Transverse colon (tissue), 4 donors: ENCODE measurements around the gene TMEM175. TPM values are rescaled to one million over a fixed set of nuclear protein-coding genes. Genes with fewer than 3 reads are reported as not detected.
A peak's percentile ranks its signal among the peaks of the same experiment; 100 is the strongest.

Experiments used
- DNase-seq: peaks from one replicate; pipeline ENCODE4 v3.0.0-alpha.2; 2019
- H3K27ac ChIP-seq, 4 donors: fragments of 200-600 bp; sonication (generic); 2 replicates each; pipeline ENCODE4 v1.5.1; 2016 to 2018; ENCODE audit warnings: inconsistent platforms in 4 of 4
- H3K27me3 ChIP-seq: fragments of 200-600 bp; sonication (generic); 2 replicates; pipeline ENCODE4 v1.5.1; 2017; ENCODE audit warnings: inconsistent platforms
- H3K36me3 ChIP-seq, 4 donors: fragments of 200-600 bp; sonication (generic); 2 replicates each; pipeline ENCODE4 v1.5.1; 2017 to 2019; ENCODE audit warnings: inconsistent platforms in 4 of 4
- H3K4me1 ChIP-seq, 4 donors: fragments of 200-600 bp; sonication (generic); 2 replicates each; pipeline ENCODE4 v1.5.1; 2017 to 2020; ENCODE audit warnings: inconsistent platforms in 4 of 4
- H3K4me3 ChIP-seq, 4 donors: fragments of 200-600 bp; sonication (generic); 1 replicate in 1 of 4; 2 replicates in 3 of 4; pipeline versions ENCODE4 v1.5.1 to v1.6.1; 2017 to 2019; ENCODE audit warnings: inconsistent platforms in 4 of 4
- H3K9me3 ChIP-seq, 2 donors: fragments of 200-600 bp; sonication (generic); 2 replicates each; pipeline ENCODE4 v1.5.1; 2017 to 2019; ENCODE audit warnings: inconsistent platforms in 2 of 2
- EP300 ChIP-seq: sonication (generic); formaldehyde crosslinking; IDR thresholded peaks from one replicate; pipeline ENCODE4 v1.6.1; 2017; ENCODE audit warnings: antibody characterized with exemption, low read depth
- POLR2A ChIP-seq: fragments of 450-650 bp; IDR thresholded peaks from one replicate; pipeline ENCODE4 v1.6.1; 2016; ENCODE audit warnings: antibody characterized with exemption, mild to moderate bottlenecking, moderate library complexity
- POLR2AphosphoS5 ChIP-seq, 3 donors: sonication (generic); formaldehyde crosslinking; IDR thresholded peaks; one replicate each; pipeline ENCODE4 v1.6.1; 2016; ENCODE audit warnings: antibody characterized with exemption in 3 of 3
- WGBS, 2 donors: methylation state at CpG; one replicate each; pipeline ENCODE4 v1.1.5; 2018; ENCODE audit warnings: low coverage in 1 of 2; 5-methylcytosine and 5-hydroxymethylcytosine counted together
- in situ Hi-C, 4 donors: fragments of 200-750 bp; cut with MboI; loops; one replicate each; pipeline versions ENCODE4 v1.15.0 to v1.15.1; 2017; ENCODE audit warnings: low sequenced_read_pairs in 3 of 4, low pct_ligation_motif_present in 1 of 4, low pct_unique_long_range_greater_than_20kb in 1 of 4
- intact Hi-C: fragments of 100-400 bp; cut with DNase I; formaldehyde crosslinking; loops from one replicate; pipeline ENCODE4 v1.15.1; 2023; ENCODE audit warnings: low total_unique reads
- total RNA-seq, 4 donors: library from RNA; depleted of rRNA; stranded (reverse); fragments of >200 nt; gene quantifications; one replicate each; pipeline ENCODE4 v1.1.0, GENCODE V29; 2016
- TF ChIP-seq, protein P1 (sequence below), 5 experiments: fragments of 200-600 bp in 3 of 5; fragments of 450-650 bp in 2 of 5; sonication (generic) in 3 of 5; IDR thresholded peaks; 1 replicate in 2 of 5; 2 replicates in 3 of 5; pipeline ENCODE4 v1.5.1; 2016 to 2017; ENCODE audit warnings: antibody characterized with exemption in 5 of 5, inconsistent platforms in 3 of 5, mild to moderate bottlenecking in 2 of 5, moderate library complexity in 1 of 5

TMEM175 gene
- total RNA-seq, 4 donors from 2014 or later: 44.0 to 116 (median 50.5) TPM

GRCh38 chr4:960636-961350, 28.5 kb downstream of the TMEM175 start:
- no peaks in the 10 kb centered on the region for H3K36me3 ChIP-seq
- intact Hi-C loops: no loop called here
- in situ Hi-C loops: no loop called here
- no peak for TF ChIP-seq POLR2A
- TF ChIP-seq EP300: no peak
- H3K4me3 ChIP-seq: no peak overlapping the region
- peak overlapping the region in 2 of 4 donors; percentile 34 to 83 for H3K27ac ChIP-seq
- no peak for DNase-seq
- H3K4me1 ChIP-seq: peaks cover 0 to 24% (median 8%) of the 10 kb centered on the region in 4 donors
- 83% methylated on average over 26 of the region's 35 CpGs; no CpG with 5 or more reads in 1 of the 2 donors for WGBS, 2 donors
- H3K27me3 ChIP-seq: no peaks in the 10 kb centered on the region
- no peaks in the 10 kb centered on the region for H3K9me3 ChIP-seq

DNA sequence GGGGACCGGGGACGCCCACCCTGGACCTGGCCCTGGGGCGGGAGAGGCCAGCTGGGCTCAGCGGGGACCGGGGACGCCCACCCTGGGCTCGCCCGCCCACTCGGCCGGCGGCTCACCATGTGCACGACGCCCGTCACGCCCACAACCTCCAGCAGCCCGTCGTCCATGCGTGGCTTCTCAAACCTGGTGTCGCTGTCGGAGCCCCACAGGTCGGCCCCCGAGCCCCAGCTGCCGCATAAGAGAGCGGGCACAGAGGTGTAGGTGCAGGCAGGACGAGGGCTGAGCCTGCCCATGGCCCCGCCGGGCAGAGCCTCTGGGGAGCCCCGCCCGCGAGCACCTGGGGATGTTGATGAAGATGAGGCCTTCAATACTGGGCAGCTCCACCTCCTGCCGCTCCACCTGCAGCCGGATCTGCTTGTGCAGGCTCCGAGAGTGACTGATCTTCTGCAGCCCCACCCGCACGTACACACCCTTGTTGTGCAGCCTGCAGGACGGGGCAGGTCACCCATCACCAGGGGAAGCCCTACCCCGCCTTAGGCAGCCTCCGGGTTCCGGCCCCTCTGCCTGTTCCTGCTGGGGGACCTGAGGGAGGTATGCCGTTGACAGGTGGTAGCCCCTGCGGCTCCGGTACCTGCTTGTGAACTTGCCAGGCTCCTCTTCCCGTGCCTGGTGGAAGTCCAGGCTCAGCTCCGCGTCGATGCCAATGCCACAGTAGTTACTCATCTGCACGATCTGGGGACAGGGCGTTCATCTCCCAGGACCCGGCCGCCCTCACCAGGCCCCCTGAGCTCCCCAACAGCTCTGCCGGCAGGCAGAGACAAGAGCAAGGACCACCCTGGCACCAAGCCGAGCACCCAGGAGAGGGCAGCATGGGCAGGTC, 29.3 kb downstream of the TMEM175 start:
- intact Hi-C loops (no loop called here), in situ Hi-C loops (no loop called here)
- Histone ChIP-seq H3K4me1 (peaks cover 0 to 24% (median 8%) of the 10 kb centered on the region in 4 donors), H3K4me3 (peak overlapping the region in 2 of 4 donors; percentile 14 to 37), H3K9me3 (no peaks in the 10 kb centered on the region), H3K36me3 (peaks cover 0 to 5% (median 0%) of the 10 kb centered on the region in 4 donors), H3K27ac (peak overlapping the region; percentile 78 to 83 (median 82)), H3K27me3 (no peaks in the 10 kb centered on the region)
- TF ChIP-seq POLR2A (no peak), POLR2AphosphoS5 (IDR thresholded peaks at IDR 0.05) (peak in 2 of 3 donors; percentile 33 to 36), EP300 (no peak)
- TF ChIP-seq, protein P1, sequence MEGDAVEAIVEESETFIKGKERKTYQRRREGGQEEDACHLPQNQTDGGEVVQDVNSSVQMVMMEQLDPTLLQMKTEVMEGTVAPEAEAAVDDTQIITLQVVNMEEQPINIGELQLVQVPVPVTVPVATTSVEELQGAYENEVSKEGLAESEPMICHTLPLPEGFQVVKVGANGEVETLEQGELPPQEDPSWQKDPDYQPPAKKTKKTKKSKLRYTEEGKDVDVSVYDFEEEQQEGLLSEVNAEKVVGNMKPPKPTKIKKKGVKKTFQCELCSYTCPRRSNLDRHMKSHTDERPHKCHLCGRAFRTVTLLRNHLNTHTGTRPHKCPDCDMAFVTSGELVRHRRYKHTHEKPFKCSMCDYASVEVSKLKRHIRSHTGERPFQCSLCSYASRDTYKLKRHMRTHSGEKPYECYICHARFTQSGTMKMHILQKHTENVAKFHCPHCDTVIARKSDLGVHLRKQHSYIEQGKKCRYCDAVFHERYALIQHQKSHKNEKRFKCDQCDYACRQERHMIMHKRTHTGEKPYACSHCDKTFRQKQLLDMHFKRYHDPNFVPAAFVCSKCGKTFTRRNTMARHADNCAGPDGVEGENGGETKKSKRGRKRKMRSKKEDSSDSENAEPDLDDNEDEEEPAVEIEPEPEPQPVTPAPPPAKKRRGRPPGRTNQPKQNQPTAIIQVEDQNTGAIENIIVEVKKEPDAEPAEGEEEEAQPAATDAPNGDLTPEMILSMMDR (IDR thresholded peaks at IDR 0.05): no peak
- 64% methylated on average over 38 of the region's 52 CpGs; no CpG with 5 or more reads in 1 of the 2 donors for WGBS, 2 donors
- DNase-seq: peak; percentile 78

GRCh38 chr4:962231-963208, 30.3 kb downstream of the TMEM175 start:
- intact Hi-C loops (no loop called here), in situ Hi-C loops (no loop called here)
- 86% methylated on average over 32 of the region's 54 CpGs; no CpG with 5 or more reads in 1 of the 2 donors for WGBS, 2 donors
- H3K27ac ChIP-seq: peak overlapping the region; percentile 78 to 83 (median 82)
- TF ChIP-seq EP300 (no peak), POLR2AphosphoS5 (IDR thresholded peaks at IDR 0.05) (peak; percentile 7 to 69 (median 64)), POLR2A (peak; percentile 19)
- peak; percentile 85 for DNase-seq
- peaks cover 0 to 24% (median 9%) of the 10 kb centered on the region in 4 donors for H3K4me1 ChIP-seq
- H3K4me3 ChIP-seq: peak overlapping the region in 3 of 4 donors; percentile 6 to 37 (median 14)
- H3K27me3 ChIP-seq: no peaks in the 10 kb centered on the region
- no peaks in the 10 kb centered on the region for H3K9me3 ChIP-seq
- peaks cover 0 to 8% (median 0%) of the 10 kb centered on the region in 4 donors for H3K36me3 ChIP-seq

DNA sequence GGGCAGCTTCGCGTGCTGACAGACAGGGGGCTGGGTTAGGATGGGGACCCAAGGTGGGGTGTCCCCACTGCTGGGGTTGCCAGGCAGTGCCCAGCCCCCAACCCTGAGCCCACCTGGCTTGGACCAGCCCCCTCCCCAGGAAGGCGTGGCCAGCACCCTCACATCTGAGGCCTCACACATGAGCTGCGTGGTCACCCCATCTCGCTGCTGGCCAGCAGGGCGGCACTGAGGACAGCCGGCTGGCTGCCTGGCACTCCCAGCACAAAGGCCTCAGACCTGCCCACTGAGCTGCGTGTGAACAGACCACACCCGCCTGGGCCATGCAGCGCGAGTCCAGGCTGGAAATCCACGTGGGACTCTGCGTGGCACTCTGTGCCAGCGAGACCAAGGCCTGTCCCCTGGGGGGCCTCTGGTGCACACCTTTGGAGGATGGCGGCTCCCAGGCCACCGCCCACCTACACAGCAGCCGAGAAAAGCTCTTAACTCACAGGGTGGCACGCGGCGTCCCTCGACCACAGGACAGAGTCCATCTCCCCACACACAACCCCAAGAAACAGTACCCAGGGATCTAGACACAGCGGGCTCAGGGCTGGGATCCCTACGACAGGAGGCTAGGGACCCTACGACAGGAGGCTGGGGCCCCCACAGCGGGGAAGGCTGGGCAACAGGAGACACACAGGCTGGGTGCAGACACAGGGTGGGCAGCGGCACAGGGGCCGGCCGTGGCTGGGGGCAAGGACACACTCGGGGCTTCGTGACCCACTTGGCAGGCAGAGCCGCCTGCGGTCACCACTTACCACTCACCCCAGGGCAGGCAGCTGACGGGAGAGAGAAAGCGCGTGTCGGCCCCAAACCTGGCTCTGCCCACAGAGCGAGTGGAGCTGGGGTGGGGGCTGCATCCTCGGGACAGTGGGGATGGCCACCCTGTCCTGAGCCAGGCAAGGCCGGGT, 31.3 kb downstream of the TMEM175 start:
- Histone ChIP-seq H3K4me3 (peak overlapping the region in 3 of 4 donors; percentile 6 to 37 (median 14)), H3K36me3 (peaks cover 0 to 8% (median 0%) of the 10 kb centered on the region in 4 donors), H3K27ac (peak overlapping the region; percentile 78 to 83 (median 82)), H3K27me3 (no peaks in the 10 kb centered on the region), H3K4me1 (peaks cover 0 to 32% (median 14%) of the 10 kb centered on the region in 4 donors), H3K9me3 (no peaks in the 10 kb centered on the region)
- DNase-seq: peak; percentile 62
- TF ChIP-seq, protein P1 (IDR thresholded peaks at IDR 0.05): peak in 1 of 5 experiments; percentile 50
- no peak for TF ChIP-seq EP300
- peak; percentile 64 for TF ChIP-seq POLR2A
- TF ChIP-seq POLR2AphosphoS5 (IDR thresholded peaks at IDR 0.05): peak in 2 of 3 donors; percentile 80
- in situ Hi-C loops: no loop called here
- 90% methylated on average over 29 of the region's 39 CpGs; no CpG with 5 or more reads in 1 of the 2 donors for WGBS, 2 donors
- intact Hi-C loops: no loop called here
